SU-DHL-6 (cell line): ENCODE data around the gene AP1G2.
A peak's percentile ranks its signal among the peaks of the same experiment; 100 is the strongest.
"Not testable (repeated sequence)": the region's sequence is repeated elsewhere in the genome, so short reads cannot be mapped to it uniquely, and the experiment has no call there.

Source experiments
- H2AFZ ChIP-seq: fragments of 200-600 bp; sonication (generic); 2 replicates; pipeline ENCODE4 v1.6.1; 2014; ENCODE audit warnings: low read depth, mild to moderate bottlenecking, moderate library complexity, mixed read lengths, antibody characterized with exemption, low read length; ENCODE audit not compliant: severe bottlenecking
- H3F3A ChIP-seq: fragments of 200-600 bp; shearing (Covaris generic); 2 replicates; pipeline ENCODE4 v1.6.0; 2016; ENCODE audit warnings: antibody characterized with exemption, mild to moderate bottlenecking; ENCODE audit not compliant: insufficient read depth
- H3K27ac ChIP-seq: fragments of 200-600 bp; sonication (generic); 2 replicates; pipeline ENCODE4 v1.5.1; 2016; ENCODE audit warnings: low read depth, mild to moderate bottlenecking, low read length, moderate library complexity, mixed read lengths
- H3K27me3 ChIP-seq: fragments of 200-600 bp; sonication (generic), shearing (Covaris generic); 2 replicates; pipeline ENCODE4 v1.6.0; 2014; ENCODE audit warnings: mild to moderate bottlenecking, low read length
- H3K36me3 ChIP-seq: fragments of 200-600 bp; sonication (generic); 2 replicates; pipeline ENCODE4 v1.6.1; 2014; ENCODE audit warnings: mild to moderate bottlenecking, low read length, mixed read lengths
- H3K4me2 ChIP-seq: fragments of 300-600, 200-600 bp; shearing (Covaris generic), sonication (generic); 2 replicates; pipeline ENCODE4 v1.6.0; 2014; ENCODE audit warnings: low read length, low read depth, mild to moderate bottlenecking; ENCODE audit not compliant: poor library complexity, severe bottlenecking
- H3K4me3 ChIP-seq: fragments of 200-600 bp; sonication (generic); 2 replicates; pipeline ENCODE4 v1.5.1; 2014; ENCODE audit warnings: antibody characterized with exemption, low read length, mild to moderate bottlenecking, mixed read lengths; ENCODE audit not compliant: insufficient read depth, poor library complexity, severe bottlenecking
- H3K79me2 ChIP-seq: fragments of 200-600 bp; sonication (generic); 2 replicates; pipeline ENCODE4 v1.6.1; 2014; ENCODE audit warnings: mild to moderate bottlenecking, low read length, moderate library complexity; ENCODE audit not compliant: insufficient read depth
- H3K9ac ChIP-seq: fragments of 200-600 bp; sonication (generic); 2 replicates; pipeline ENCODE4 v1.7.0; 2014; ENCODE audit warnings: mild to moderate bottlenecking, low read length
- H3K9me2 ChIP-seq: fragments of 200-600 bp; sonication (generic); replicated peaks from 2 replicates; pipeline ENCODE4 v1.6.1; 2014; ENCODE audit warnings: low read length; ENCODE audit not compliant: insufficient read depth
- H3K9me3 ChIP-seq: fragments of 200-600 bp; sonication (generic); 2 replicates; pipeline ENCODE4 v1.6.1; 2014; ENCODE audit warnings: low read length, mixed read lengths; ENCODE audit not compliant: insufficient read depth
- H4K20me1 ChIP-seq: fragments of 200-600 bp; sonication (generic); 2 replicates; pipeline ENCODE4 v1.6.1; 2014; ENCODE audit warnings: low read depth, mild to moderate bottlenecking, antibody characterized with exemption, low read length, moderate library complexity, mixed read lengths
- EZH2phosphoT487 ChIP-seq: fragments of 200-600 bp; sonication (generic), shearing (Covaris generic); conservative IDR thresholded peaks from 2 replicates; pipeline ENCODE4 v1.6.1; 2018; ENCODE audit warnings: mild to moderate bottlenecking, antibody characterized with exemption, low read length, moderate library complexity, mixed read lengths
- TF ChIP-seq, protein P1 (sequence below): fragments of 200-600 bp; sonication (generic); IDR thresholded peaks from one replicate; pipeline ENCODE4 v1.5.1; 2017; ENCODE audit warnings: antibody characterized with exemption, mild to moderate bottlenecking, low read length, moderate library complexity; ENCODE audit not compliant: insufficient read depth, poor library complexity, severe bottlenecking

AP1G2 gene

DNA sequence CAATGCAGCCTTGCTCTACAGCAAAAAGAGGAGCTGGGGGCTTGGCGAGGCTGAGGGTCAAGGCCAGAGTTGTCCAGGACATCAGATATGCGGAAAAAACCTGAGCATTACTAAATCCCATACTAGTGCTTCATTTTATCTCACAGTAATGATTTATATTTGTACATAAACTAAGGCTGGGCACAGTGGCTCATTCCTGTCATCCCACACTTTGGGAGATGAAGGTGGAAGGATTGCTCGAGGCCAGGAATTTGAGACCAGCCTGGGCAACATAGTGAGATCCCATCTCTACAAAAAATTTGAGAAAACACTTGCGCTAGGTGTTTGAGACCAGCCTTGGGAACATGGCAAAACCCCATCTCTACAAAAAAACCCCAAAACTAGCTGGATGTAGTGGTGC is 22.6 kb upstream of the AP1G2 start:
- no peaks in the 10 kb centered on the region for H3K9me2 ChIP-seq
- no peaks in the 10 kb centered on the region for H3K79me2 ChIP-seq
- no peak overlapping the region for H2AFZ ChIP-seq
- H3K4me3 ChIP-seq, result no peak overlapping the region
- H3K9ac ChIP-seq, result no peak overlapping the region
- H3F3A ChIP-seq, result no peaks in the 10 kb centered on the region
- no peaks in the 10 kb centered on the region for H3K36me3 ChIP-seq
- H3K27ac ChIP-seq, result no peak overlapping the region
- H3K27me3 ChIP-seq, result no peaks in the 10 kb centered on the region
- H3K9me3 ChIP-seq, result no peaks in the 10 kb centered on the region
- no peak overlapping the region for H3K4me2 ChIP-seq
- TF ChIP-seq, protein P1, sequence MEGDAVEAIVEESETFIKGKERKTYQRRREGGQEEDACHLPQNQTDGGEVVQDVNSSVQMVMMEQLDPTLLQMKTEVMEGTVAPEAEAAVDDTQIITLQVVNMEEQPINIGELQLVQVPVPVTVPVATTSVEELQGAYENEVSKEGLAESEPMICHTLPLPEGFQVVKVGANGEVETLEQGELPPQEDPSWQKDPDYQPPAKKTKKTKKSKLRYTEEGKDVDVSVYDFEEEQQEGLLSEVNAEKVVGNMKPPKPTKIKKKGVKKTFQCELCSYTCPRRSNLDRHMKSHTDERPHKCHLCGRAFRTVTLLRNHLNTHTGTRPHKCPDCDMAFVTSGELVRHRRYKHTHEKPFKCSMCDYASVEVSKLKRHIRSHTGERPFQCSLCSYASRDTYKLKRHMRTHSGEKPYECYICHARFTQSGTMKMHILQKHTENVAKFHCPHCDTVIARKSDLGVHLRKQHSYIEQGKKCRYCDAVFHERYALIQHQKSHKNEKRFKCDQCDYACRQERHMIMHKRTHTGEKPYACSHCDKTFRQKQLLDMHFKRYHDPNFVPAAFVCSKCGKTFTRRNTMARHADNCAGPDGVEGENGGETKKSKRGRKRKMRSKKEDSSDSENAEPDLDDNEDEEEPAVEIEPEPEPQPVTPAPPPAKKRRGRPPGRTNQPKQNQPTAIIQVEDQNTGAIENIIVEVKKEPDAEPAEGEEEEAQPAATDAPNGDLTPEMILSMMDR, result no peak
- H4K20me1 ChIP-seq, result no peaks in the 10 kb centered on the region

DNA sequence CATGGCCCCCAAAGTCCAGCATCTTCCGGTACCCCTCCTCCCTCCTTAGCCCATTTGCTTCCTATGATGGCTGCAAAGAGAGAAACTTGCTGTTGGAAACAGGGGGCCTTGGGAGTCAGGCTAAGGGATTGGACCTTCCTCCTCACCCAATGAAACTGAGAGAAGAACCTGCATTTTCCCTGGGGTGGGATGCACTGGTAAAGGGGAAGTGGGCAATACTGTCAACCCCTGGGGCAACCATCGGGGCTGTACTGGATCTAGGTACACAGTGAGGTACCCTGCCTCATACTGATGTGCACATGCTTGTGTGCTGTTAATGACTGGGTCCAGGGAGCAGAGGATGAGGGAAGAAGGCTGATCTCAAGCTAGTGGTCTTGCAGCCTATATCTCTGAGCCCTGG is 22.0 kb upstream of the AP1G2 start:
- Histone ChIP-seq H3K27me3 (no peaks in the 10 kb centered on the region), H3F3A (no peaks in the 10 kb centered on the region), H3K9ac (no peak overlapping the region), H3K4me2 (no peak overlapping the region), H3K27ac (no peak overlapping the region), H3K9me2 (no peaks in the 10 kb centered on the region), H3K9me3 (no peaks in the 10 kb centered on the region), H3K36me3 (no peaks in the 10 kb centered on the region), H3K4me3 (no peak overlapping the region), H4K20me1 (no peaks in the 10 kb centered on the region), H3K79me2 (no peaks in the 10 kb centered on the region), H2AFZ (no peak overlapping the region)
- TF ChIP-seq, protein P1, result no peak
- no peak for TF ChIP-seq EZH2phosphoT487

DNA sequence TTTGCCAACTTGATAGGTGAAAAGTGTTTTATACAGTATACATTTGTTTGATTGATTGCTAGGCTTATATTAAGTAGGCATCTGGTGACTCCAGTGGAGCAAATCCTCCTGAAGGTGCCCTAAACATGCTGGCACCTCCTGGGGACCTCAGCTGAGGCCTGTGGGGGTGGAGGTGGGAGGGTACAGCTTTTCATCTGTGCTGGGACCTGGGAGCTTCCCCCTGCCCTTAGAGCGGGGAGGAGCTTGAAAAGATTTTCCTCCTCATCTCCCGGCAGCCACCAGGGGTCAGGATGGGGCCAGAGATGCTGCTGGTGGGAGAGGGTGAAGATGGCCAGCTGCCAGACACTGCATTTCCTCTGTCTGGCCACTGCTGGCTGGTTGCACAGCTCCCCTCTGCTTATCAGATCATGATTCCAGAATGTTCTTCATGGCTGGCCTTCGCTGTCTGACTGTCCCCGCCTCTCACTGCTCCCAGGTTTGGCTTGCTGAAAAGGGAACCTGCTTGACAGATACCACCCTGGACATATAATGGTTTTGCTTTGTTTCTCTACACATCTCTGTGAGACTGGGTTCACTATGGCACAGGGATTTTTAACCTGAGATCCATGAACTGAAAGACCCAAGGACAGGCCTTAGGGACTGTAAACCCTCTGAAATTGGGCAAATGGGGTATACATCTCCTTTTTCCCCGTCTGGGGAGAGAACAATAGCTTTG is 21.4 kb upstream of the AP1G2 start:
- Histone ChIP-seq H3K27me3 (no peaks in the 10 kb centered on the region), H3F3A (no peaks in the 10 kb centered on the region), H3K27ac (no peak overlapping the region), H3K9me2 (no peaks in the 10 kb centered on the region), H4K20me1 (no peaks in the 10 kb centered on the region), H3K36me3 (no peaks in the 10 kb centered on the region), H3K79me2 (no peaks in the 10 kb centered on the region), H3K9ac (no peak overlapping the region), H3K4me2 (no peak overlapping the region), H2AFZ (no peak overlapping the region), H3K9me3 (no peaks in the 10 kb centered on the region), H3K4me3 (no peak overlapping the region)
- no peak for TF ChIP-seq EZH2phosphoT487
- TF ChIP-seq, protein P1, result peak; percentile 49

DNA sequence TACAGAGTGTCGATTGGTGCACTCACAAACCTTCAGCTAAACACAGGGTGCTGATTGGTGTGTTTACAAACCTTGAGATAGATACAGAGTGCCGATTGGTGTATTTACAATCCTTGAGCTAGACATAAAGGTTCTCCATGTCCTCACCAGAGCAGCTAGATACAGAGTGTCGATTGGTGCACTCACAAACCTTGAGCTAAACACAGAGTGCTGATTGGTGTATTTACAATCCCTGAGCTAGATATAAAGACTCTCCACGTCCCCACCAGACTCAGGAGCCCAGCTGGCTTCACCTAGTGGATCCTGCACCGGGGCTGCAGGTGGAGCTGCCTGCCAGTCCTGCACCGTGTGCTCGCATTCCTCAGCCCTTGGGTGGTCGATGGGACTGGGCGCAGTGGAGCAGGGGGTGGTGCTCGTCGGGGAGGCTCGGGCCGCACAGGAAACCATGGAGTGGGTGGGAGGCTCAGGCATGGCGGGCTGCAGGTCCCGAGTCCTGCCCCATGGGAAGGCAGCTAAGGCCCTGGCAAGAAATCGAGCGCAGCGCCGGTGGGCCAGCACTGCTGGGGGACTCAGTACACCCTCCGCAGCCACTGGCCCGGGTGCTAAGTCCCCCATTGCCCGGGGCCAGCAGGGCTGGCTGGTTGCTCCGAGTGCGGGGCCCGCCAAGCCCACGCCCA is 17.1 kb upstream of the AP1G2 start:
- H4K20me1 ChIP-seq, H3K36me3 ChIP-seq, H3K9me2 ChIP-seq, H3K27me3 ChIP-seq, H3K4me3 ChIP-seq, H3K4me2 ChIP-seq, H3K9ac ChIP-seq, H3K27ac ChIP-seq, H3K79me2 ChIP-seq, H2AFZ ChIP-seq, H3K9me3 ChIP-seq, H3F3A ChIP-seq: not testable (repeated sequence)

DNA sequence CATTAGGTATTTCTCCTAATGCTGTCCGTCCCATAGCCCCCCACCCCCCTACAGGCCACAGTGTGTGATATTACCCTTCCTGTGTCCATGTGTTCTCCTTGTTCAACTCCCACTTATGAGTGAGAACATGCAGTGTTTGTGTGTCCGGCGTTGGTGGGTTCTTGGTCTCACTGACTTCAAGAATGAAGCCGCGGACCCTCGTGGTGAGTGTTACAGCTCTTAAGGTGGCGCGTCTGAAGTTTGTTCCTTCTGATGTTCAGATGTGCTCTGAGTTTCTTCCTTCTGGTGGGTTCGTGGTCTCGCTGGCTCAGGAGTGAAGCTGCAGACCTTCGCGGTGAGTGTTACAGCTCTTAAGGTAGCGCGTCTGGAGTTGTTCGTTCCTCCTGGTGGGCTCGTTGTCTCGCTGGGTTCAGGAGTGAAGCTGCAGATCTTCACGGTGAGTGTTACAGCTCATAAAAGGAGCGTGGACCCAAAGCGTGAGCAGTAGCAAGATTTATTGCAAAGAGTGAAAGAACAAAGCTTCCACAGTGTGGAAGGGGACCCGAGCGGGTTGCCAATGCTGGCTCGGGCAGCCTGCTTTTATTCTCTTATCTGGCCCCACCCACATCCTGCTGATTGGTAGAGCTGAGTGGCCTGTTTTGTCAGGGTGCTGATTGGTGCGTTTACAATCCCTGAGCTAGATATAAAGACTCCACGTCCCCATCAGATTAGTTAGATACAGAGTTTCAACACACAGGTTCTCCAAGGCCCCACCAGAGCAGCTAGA is 16.4 kb upstream of the AP1G2 start:
- not testable (repeated sequence) for H3K27me3 ChIP-seq, H3K36me3 ChIP-seq, H3K9me3 ChIP-seq, H4K20me1 ChIP-seq, H3K27ac ChIP-seq, H3K4me3 ChIP-seq, H3K9ac ChIP-seq, H2AFZ ChIP-seq, H3K9me2 ChIP-seq, H3K79me2 ChIP-seq, H3K4me2 ChIP-seq, H3F3A ChIP-seq
